Measurements from ENCODE around the gene NYAP1.
"Not testable (repeated sequence)": the region's sequence is repeated elsewhere in the genome, so short reads cannot be mapped to it uniquely, and the experiment has no call there.

NYAP1 gene

DNA sequence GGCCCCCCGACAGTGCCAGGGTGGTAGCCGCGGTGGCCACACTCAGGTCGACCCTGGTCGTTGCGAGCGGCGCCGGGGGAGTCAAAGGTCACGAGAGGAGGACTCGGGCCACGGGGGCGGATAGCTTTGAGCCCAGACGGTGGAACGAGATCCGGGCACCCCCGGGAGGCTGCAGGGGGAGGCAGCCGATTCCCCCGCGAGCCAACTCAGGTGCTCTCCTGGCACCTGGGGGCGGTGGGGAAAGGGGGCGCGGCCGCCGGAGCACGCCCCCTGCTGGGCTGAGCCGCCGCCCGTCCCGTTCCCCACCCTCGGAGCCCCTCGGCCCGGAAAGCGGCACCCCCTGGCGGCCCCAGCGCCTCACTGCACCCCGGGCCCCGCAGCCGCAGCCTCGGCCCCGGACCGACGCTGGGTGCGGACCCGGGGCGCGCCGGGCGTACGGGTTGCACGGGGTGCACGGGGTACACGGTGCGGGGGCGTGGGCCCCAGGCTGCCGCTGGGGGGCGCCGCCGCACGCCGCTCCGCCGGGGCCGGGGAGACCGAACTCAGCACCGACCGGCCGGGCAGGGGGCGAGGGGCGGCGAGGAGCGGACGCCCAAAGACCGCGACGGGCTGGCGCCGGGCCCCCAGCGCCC is 521 bp upstream of the NYAP1 start:
- peak; percentile 72 for DNase-seq (ENCODE audit: low read depth)

DNA sequence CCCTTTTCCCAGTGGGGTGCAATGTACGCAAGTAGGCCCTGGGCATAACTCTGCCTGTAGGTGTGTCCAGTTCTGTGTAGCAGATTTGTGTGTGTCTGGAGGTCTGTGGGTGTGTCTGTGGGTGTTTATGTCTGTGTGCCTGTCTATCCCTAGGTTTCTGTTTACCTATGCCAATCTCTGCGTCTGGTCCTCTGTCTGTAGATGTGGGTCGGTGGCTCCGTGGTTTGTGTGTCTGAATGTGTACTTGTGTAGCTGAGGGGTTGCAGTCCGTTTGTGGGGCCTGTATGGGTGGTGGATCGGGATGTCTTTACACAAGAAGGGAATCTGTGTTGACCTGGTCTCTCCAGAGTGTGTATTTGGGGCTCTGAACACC is 932 bp downstream of the NYAP1 start:
- DNase-seq (ENCODE audit: low read depth): no peak

DNA sequence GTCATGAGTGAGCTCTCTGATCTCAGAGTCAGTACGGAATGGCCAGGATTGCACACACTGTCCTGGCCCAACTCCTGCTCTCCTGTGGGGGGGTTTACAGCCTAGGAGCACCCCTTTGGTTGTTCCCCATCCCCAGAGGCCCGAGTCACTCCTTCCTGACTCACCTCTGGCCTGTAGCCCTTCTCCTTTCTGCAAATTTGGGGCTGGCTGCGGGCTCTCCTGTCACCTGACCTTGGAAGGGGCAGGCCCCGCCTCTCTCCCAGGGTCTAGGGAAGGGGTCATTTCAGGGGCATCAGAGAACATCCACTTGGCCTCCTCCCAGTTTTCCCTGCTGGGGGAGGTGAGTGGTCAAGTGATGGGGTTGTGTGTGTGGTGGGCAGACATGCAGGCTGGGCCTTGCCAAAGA is 1.7 kb downstream of the NYAP1 start:
- DNase-seq (ENCODE audit: low read depth): no peak

DNA sequence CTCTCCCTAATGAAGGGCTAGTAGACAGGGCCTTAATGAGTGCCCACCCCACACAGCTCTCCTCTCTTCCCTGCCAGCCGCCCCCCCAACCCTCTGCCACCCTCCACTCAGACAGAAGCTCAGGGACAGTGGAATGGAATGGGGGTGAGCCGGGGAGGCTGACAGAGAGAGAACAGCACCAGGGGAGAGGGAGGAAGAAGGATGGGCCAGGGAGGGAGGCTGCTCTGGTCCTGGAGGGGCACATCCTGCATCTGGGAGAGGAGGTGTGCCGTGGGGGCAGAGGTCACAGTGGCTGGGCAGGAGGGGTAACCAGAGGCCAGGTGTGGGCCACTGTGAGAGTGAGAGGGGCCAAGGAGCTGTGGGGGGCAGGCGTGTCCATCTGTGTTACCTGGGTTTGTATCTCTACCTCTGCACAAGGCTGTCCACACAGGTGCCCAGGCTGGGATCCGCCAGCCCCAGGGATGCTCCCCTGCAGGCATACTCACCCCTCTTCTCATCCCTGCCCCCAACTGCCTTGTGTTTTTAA is 2.4 kb downstream of the NYAP1 start:
- no peak for DNase-seq (ENCODE audit: low read depth)

DNA sequence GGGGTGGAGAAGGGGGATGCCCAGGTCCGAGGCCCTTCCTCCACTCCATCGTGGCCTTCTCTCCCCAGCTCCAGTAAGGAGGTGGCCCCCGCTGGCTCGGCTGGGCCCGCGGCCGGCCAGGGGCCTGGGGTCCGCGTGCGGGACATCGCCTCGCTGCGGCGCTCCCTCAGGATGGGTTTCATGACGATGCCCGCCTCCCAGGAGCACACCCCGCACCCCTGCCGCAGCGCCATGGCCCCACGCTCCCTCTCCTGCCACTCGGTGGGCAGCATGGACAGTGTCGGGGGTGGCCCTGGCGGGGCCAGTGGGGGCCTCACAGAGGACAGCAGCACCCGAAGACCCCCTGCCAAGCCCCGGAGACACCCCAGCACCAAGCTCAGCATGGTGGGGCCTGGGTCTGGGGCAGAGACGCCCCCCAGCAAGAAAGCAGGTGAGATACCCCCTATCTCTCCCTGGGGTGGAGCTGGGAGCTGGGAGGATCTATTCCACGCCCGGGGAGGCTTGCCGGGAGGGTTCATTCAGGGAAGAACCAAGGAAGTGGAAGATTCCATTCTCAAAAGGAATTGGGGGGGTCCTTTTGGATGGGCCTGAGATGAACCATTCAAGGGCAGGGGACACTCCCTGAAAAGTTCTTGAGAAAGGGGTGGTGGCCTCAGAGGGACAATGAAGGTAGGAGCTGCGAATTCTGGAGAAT is 3.2 kb downstream of the NYAP1 start:
- DNase-seq (ENCODE audit: low read depth): no peak

DNA sequence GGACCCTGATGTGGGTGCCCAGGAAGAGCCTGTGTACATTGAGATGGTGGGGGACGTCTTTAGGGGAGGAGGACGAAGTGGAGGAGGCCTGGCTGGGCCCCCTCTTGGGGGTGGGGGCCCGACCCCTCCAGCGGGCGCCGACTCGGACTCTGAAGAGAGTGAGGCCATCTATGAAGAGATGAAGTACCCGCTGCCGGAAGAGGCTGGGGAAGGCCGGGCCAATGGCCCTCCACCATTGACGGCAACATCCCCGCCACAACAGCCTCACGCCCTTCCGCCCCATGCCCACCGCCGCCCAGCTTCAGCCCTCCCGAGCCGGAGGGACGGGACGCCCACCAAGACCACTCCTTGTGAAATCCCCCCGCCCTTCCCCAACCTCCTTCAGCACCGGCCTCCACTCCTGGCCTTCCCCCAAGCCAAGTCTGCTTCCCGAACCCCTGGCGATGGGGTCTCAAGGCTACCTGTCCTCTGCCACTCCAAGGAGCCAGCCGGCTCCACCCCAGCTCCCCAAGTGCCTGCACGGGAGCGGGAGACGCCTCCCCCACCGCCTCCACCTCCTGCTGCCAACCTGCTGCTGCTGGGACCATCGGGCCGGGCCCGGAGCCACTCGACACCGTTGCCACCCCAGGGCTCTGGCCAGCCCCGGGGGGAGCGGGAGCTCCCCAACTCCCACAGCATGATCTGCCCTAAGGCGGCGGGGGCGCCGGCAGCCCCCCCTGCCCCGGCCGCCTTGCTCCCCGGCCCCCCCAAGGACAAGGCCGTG is 4.8 kb downstream of the NYAP1 start:
- no peak for DNase-seq (ENCODE audit: low read depth)

DNA sequence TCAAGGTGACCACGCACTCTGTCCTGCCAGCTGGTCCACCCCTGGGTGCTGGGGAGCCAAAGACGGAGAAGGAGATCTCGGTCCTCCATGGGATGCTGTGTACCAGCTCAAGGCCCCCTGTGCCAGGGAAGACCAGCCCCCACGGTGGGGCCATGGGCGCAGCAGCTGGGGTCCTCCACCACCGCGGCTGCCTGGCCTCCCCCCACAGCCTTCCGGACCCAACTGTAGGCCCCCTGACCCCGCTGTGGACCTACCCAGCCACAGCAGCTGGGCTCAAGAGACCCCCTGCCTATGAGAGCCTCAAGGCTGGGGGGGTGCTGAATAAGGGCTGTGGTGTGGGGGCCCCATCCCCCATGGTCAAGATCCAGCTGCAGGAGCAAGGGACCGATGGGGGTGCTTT is 5.4 kb downstream of the NYAP1 start:
- no peak for DNase-seq (ENCODE audit: low read depth)

DNA sequence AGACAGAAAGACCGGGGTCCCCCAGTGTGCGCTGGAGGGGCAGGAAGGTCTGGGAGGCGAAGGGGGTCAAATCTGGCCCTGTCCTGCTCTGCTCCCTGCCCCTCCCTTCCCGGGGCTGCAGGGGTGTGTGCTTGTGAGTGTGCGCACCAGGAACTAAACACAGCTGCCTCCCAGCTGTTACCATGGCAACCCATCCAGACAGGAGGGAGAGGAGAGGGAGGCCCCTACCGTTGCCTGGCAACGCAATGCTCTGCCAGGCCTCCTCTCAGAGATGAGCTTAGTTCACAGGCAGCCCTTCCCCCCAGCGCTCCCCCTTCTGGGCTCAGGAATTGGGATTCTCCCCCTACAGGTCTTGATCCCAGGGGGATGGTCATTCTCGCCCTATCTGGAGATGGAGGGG is 6.1 kb downstream of the NYAP1 start:
- DNase-seq (ENCODE audit: low read depth): no peak

DNA sequence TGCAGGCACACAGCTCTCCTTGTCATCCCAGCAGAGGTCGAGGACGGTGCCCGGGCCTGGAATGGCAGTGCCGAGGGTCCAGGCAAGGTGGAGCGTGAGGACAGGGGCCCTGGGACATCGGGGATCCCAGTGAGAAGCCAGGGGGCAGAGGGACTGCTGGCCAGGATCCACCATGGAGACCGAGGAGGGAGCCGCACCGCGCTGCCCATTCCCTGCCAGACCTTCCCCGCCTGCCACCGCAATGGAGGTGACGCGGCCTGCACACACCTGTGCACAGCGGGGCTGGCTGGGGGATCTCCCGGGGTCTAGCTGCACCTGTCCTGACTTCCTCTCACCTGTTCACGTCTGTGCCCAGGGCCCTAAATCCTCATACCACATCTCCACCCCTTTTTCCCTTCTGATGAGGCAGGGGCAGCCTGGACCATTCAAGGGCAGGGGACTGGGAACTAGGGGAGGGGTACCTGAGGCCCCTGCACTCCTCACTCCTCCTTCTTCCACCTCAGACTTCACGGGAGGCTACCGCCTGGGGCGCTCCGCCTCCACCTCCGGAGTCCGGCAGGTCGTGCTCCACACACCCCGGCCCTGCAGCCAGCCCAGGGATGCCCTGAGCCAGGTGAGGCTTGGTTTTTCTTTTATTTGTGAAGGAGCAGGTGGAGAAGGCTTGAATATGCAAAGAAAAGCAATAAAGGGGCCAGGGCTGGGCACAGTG is 6.9 kb downstream of the NYAP1 start:
- no peak for DNase-seq (ENCODE audit: low read depth)

DNA sequence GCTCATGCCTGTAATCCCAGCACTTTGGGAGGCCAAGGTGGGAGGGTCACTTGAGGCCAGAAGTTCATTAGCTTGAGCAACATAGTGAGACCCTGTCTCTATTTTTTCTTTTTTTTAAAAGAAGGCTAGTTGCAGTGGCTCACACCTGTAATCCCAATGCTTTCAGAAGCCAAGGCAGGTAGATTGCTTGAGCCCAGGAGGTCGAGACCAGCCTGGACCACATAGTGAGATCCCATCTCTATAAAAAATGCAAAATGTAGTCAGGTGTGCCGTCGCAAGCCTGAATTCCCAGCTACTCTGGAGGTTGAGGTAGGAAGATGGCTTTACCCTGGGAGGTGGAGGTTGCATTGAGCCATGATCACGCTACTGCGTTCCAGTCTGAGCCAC is 7.5 kb downstream of the NYAP1 start:
- DNase-seq (ENCODE audit: low read depth): no peak

DNA sequence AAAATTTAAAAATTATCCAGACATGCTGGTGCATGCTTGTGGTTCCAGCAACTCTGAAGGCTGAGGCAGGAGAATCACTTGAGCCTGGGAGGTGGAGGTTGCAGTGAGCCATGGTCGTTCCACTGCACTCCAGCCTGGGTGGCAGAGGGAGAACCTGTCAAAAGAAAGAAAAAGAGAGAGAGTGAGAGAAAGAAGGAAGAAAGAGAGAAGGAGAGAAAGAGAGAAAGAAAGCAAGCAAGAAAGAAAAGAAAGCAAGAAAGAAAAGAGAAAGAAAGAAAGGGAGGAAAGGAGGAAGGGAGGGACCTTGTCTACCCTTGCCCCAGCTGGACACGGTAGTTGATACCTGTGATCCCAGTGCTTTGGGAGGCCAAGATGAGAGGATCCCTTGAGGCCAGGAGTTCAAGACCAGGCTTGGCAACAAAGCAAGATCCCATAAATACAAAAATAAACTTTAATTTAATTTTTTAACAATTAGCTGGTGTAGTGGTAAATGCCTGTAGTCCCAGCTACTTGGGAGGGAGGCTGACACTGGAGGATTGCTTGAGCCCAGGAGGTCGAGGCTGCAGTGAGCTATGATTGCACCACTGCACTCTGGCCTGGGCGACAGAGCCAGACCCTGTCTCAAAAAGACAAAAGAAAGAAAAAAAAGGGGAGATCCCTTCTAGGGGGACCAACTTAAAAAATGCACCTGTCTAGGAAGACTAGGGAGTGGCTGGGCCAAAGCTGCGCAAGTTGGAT is 9.2 kb downstream of the NYAP1 start:
- no peak for DNase-seq (ENCODE audit: low read depth)

DNA sequence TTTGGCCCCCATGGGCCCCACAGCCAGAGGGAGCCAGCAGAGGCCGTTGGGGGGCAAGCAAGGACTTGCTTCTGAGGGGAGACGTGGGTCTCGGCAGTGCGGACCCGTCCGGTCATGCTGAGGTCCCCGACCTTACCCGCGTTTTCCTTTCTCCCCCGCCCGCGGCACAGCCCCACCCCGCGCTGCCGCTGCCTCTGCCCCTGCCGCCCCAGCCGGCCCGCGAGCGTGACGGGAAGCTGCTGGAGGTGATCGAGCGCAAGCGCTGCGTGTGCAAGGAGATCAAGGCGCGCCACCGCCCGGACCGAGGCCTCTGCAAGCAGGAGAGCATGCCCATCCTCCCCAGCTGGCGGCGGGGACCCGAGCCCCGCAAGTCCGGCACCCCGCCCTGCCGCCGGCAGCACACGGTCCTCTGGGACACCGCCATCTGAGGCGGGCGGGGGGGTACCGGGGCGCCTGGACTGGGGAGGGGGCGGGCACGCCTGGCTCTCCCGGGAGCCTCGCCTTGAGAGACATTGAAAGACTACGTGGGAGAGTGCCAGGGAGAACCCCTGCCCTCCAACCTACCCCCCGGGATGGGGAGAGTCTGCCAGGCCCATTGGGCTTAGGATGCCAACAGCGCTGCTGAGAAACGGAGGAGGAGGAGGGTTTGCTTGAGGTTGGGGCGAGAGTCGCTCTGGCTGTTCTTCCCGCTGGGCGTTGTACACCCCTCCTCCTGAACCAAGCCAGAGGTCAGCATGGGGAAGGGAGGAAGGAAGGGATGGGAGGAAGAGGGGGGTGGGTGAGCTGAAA is 9.9 kb downstream of the NYAP1 start:
- peak; percentile 27 for DNase-seq (ENCODE audit: low read depth)

DNA sequence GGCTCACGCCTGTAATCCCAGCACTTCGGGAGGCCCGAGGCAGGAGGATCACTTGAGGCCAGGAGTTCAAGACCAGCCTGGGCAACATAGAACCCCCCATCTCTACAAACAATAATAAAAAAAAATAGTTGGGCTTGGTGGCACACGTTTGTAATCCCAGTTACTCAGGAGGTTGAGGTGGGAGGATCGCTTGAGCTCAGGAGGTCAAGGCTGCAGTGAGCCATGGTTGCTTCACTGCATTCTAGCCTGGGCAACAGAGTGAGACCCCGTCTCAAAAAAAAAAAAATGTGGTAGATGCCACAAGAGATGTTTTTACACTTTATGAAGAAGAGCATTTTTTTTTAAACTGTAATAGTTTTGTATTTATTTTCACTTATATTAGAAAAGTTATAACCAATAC is 12.8 kb downstream of the NYAP1 start:
- no peak for DNase-seq (ENCODE audit: low read depth)

DNA sequence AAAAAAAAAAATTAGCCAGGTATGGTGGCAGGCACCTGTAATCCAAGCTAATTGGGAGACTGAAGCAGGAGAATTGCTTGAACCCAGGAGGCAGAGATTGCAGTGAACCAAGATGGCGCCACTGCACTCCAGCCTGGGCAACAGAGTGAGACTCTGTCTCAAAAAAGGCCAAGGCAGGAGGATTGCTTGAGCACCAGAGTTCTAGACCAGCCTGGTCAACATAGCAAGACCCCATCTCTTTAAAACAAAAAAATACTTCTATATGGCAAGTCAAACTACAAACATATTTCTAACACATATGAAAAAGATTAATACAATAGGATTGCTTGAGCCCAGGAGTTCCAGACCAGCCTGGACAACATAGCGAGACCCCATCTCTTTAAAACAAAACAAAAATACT is 17.0 kb downstream of the NYAP1 start:
- not testable (repeated sequence) for DNase-seq (ENCODE audit: low read depth)

DNA sequence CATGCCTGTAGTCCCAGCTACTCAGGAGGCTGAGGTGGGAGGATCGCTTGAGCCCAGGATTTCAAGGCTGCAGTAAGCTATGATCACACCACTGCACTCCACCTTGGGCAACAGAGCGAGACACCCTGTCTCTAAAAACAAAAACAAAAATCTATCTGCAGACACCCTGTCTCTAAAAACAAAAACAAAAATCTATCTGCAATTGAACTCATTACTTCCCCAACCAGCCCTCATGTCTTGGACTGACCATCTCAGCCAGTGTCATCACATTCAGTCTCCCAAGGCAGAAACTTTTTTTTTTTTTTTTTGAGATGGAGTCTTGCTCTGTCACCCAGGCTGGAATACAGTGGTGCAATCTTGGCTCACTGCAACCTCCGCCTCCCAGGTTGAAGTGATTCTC is 20.3 kb downstream of the NYAP1 start:
- not testable (repeated sequence) for DNase-seq (ENCODE audit: low read depth)

DNA sequence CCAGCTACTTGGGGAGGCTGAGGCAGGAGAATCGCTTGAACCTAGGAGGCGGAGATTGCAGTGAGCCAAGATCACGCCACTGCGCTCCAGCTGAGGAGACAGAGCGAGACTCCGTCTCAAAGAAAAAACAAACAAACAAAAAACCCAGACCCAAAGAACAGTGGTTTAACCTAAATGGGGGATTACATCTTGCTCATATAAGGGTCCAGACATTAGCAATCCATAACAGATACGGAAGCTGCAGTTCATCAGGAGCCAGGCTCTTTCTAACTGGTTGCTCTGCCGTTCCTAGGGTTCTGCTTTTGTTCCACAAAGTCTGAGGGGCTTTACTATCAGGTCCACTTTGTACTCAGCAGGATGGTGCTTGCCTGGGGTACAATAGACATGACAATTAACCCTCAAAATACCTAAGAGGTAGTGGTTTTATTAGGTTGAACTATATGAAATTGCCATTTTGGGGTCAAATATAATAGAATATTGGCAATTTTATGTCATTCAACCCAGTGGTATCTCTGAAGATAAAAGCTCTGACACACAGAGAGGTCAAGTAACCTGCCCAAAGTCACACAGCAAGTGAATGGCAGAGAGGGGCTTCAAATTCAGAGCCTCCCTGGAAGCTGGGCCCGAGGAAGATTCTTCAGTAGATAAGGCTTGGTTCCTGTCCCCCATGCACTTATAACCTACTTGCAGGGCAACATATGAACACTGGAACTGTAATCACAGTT is 21.3 kb downstream of the NYAP1 start:
- DNase-seq (ENCODE audit: low read depth): no peak

DNA sequence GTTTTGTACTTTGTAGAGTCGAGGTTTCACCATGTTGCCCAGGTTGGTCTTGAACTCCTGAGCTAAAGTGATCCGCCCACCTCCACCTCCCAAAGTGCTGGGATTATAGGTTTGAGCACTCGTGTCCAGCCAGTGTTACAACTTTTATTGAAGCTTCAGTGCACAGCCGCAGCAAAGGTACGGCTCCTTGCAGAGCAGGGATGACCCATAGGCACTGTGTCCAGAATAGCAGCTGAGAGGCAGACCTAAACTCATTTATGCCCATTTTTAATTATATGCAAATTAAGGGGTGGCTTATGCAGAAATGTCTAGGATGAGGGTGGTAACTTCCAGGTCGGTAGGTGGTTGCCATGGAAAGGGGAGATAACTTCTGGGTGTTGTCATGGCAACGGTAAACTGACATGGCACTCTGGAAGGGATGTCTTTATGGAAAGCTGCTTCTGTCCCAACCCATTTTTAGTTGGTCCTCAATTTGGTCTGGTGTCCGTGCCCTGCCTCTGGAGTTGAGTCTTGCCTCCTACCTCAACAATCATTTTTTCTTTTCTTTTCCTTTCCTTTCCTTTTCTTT is 22.7 kb downstream of the NYAP1 start:
- no peak for DNase-seq (ENCODE audit: low read depth)

DNA sequence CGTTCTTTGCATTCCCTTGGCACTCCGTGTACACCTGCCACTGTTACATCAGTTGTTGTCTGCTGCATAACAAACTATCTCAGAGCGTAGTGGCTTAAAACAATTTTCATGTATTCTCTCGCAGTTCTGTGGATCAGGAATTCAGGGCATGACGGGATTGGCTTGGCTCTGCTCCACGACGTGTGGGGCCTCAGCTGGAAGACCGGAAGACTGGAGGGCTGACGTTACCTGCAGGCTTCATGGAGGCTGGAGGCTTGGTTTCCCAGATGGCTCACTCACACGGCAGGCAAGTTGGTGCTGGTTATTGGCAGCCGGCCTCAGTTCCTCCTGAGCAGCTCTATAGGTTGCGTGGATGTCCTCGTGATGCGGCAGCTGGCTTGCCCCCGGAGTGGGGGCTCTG is 25.5 kb downstream of the NYAP1 start:
- DNase-seq (ENCODE audit: low read depth): no peak

DNA sequence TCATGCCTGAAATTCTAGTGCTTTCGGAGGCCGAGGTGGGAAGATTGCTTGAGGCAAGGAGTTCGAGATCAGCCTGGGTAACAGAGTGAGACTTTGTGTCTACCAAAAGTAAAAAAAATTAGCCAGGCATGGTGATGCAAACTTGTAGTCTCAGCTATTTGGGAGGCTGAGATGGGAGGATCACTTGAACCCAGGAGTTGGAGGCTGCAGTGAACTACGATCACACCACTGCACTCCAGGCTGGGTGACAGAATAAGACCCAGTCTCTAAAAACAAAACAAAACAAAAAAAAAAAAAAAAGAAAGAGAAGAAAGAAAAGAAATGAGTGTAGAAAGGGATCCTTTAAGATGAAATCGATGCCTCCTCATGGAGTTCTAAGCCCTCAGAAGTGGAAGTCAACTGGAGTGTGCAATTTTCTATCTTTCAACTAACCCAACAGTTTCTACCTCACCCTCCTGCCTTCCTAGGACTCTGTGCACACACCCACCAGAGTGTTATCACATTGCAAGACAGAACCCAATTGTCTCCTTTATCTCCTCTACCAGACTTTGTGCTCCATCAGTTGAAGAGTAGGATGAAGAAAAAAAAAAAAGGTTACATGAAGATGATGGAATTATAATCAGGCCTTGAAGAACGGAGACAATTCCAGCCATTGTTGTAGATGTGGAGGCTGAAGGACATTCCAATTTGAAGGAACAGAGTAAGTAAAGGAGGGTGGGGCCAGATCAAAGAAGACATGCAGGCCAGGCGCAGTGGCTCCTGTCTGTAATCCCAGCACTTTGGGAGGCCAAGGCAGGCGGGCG is 26.9 kb downstream of the NYAP1 start:
- no peak for DNase-seq (ENCODE audit: low read depth)

All from stimulated activated CD8-positive, alpha-beta memory T cell treated with anti-CD3 and anti-CD28 coated beads, Interleukin-12 subunit alpha, Interleukin-12 subunit beta, amount 100 ng/mL, for 4 hours (primary cell).